ENCODE data around the gene TEX52. TPM values are rescaled to one million over a fixed set of nuclear protein-coding genes. Genes with fewer than 3 reads are reported as not detected.

Gene TEX52
- total RNA-seq, 2 experiments from 2014 or later = 0.29 to 0.36 TPM

DNA sequence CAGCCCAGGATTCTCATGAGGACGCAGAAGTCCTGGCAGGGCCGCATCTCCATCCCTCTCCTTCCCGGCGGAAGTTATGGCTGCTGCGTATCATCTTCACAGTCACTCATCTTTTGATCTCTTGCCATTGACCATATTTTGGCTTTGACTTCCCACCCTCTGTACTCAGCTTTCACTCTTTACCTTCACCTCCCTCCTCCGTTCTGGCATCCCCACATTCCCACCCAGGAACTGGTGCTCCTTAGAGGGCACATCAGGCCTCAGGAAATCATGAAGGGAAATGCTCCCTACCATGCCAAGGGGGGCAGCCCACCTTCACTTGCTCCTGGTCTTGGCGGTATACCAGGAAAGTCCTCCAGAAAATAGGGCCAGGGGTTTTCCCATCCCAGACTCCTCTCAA is 1.3 kb downstream of the TEX52 start:
- ChIA-PET CTCF (interaction anchor here (1.0 to 1.6 kb wide), 3 partner anchors 29 to 172 kb away, joined by 3 to 4 read pairs (median 3); no protein-coding TSS in a partner anchor), POLR2A (interaction anchor here (0.8 to 1.4 kb wide), 2 partner anchors 16 to 25 kb away, joined by 3 read pairs; no protein-coding TSS in a partner anchor)
- ATAC-seq (no peak), DNase-seq (no peak)
- H3K4me3 Mint-ChIP-seq = no peak overlapping the region
- H3K4me1 Mint-ChIP-seq (ENCODE audit: low read depth) = no peaks in the 10 kb centered on the region
- peaks cover 23% of the 10 kb centered on the region for H3K36me3 Mint-ChIP-seq (ENCODE audit: low read depth)
- intact Hi-C loops (cut with micrococcal nuclease) = loop anchor here (10.0 kb wide), 1 partner anchor 189 kb away; no protein-coding TSS in a partner anchor
- H3K9me3 Mint-ChIP-seq = no peaks in the 10 kb centered on the region
- no peaks in the 10 kb centered on the region for H3K27me3 Mint-ChIP-seq
- TF ChIP-seq, protein P1, sequence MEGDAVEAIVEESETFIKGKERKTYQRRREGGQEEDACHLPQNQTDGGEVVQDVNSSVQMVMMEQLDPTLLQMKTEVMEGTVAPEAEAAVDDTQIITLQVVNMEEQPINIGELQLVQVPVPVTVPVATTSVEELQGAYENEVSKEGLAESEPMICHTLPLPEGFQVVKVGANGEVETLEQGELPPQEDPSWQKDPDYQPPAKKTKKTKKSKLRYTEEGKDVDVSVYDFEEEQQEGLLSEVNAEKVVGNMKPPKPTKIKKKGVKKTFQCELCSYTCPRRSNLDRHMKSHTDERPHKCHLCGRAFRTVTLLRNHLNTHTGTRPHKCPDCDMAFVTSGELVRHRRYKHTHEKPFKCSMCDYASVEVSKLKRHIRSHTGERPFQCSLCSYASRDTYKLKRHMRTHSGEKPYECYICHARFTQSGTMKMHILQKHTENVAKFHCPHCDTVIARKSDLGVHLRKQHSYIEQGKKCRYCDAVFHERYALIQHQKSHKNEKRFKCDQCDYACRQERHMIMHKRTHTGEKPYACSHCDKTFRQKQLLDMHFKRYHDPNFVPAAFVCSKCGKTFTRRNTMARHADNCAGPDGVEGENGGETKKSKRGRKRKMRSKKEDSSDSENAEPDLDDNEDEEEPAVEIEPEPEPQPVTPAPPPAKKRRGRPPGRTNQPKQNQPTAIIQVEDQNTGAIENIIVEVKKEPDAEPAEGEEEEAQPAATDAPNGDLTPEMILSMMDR (IDR thresholded peaks at IDR 0.05) = no peak
- H3K27ac Mint-ChIP-seq = no peak overlapping the region

- Mint-ChIP-seq H3K27me3 (no peaks in the 10 kb centered on the region), H3K9me3 (no peaks in the 10 kb centered on the region), H3K4me1 (ENCODE audit: low read depth) (no peaks in the 10 kb centered on the region), H3K4me3 (no peak overlapping the region), H3K36me3 (ENCODE audit: low read depth) (peaks cover 16% of the 10 kb centered on the region), H3K27ac (no peak overlapping the region)
- ATAC-seq (no peak), DNase-seq (no peak)
- TF ChIP-seq, protein P1 (IDR thresholded peaks at IDR 0.05) = no peak
- CTCF ChIA-PET = interaction anchor here (0.6 to 2.4 kb wide), 17 partner anchors 8 to 1098 kb away, joined by 3 to 25 read pairs (median 3); partner anchors contain the start of genes FOXM1 and RHNO1
- POLR2A ChIA-PET = interaction anchor here (0.6 to 1.4 kb wide), 3 partner anchors 15 to 987 kb away, joined by 3 to 5 read pairs (median 3); no protein-coding TSS in a partner anchor
- intact Hi-C loops (cut with micrococcal nuclease) = loop anchor here (10.0 kb wide), 1 partner anchor 190 kb away; no protein-coding TSS in a partner anchor
Measured at GRCh38 chr12:2854669-2855453, 2.0 kb downstream of the TEX52 start.

- TF ChIP-seq, protein P1 (IDR thresholded peaks at IDR 0.05) = peak; percentile 67
- POLR2A ChIA-PET = interaction anchor here (0.8 to 1.2 kb wide), 2 partner anchors 8 to 13 kb away, joined by 3 read pairs; no protein-coding TSS in a partner anchor
- Mint-ChIP-seq H3K36me3 (ENCODE audit: low read depth) (peaks cover 6% of the 10 kb centered on the region), H3K9me3 (no peaks in the 10 kb centered on the region), H3K4me1 (ENCODE audit: low read depth) (no peaks in the 10 kb centered on the region), H3K27ac (no peak overlapping the region), H3K4me3 (no peak overlapping the region), H3K27me3 (no peaks in the 10 kb centered on the region)
- intact Hi-C loops (cut with micrococcal nuclease) = loop anchor here (10.0 kb wide), 1 partner anchor 191 kb away; no protein-coding TSS in a partner anchor
- ATAC-seq = peak; percentile 78
- CTCF ChIA-PET = interaction anchor here (0.6 to 2.4 kb wide), 20 partner anchors 9 to 206 kb away, joined by 3 to 25 read pairs (median 4); partner anchors contain the start of genes FOXM1 and RHNO1
- DNase-seq = peak; percentile 65
Measured at GRCh38 chr12:2853626-2854025, 3.2 kb downstream of the TEX52 start.

DNA sequence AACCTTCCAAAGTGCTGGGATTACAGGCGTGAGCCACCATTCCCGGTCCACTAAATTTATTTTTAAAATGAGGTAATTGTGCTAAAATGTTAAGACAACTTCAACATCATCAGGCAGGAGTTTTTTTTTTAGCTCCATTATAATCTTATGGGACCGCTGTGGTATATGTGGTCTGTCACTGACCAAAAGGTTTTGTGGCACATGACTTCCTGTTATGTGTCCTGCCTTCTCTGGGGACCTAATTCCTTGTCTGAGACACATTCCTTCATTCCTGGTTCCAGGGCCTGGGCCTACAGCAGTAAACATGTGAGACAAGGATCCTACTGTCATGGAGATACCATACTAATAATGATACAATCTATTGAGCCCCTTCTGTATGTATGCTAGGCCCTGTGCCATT is 4.9 kb downstream of the TEX52 start:
- Mint-ChIP-seq H3K27ac (no peak overlapping the region), H3K36me3 (ENCODE audit: low read depth) (peaks cover 3% of the 10 kb centered on the region), H3K4me1 (ENCODE audit: low read depth) (no peaks in the 10 kb centered on the region), H3K27me3 (no peaks in the 10 kb centered on the region), H3K4me3 (no peak overlapping the region), H3K9me3 (no peaks in the 10 kb centered on the region)
- no peak for ATAC-seq
- DNase-seq = no peak
- POLR2A ChIA-PET = no interaction called here
- CTCF ChIA-PET = interaction anchor here (1.0 kb wide), 1 partner anchor 23 kb away, joined by 3 read pairs; no protein-coding TSS in a partner anchor
- intact Hi-C loops (cut with micrococcal nuclease) = loop anchor here (10.0 kb wide), 1 partner anchor 193 kb away; no protein-coding TSS in a partner anchor
- TF ChIP-seq, protein P1 (IDR thresholded peaks at IDR 0.05) = no peak

Measured in activated CD8-positive, alpha-beta T cell treated with anti-CD3 and anti-CD28 coated beads for 36 hours (primary cell).